Fibroblast of lung (primary cell): ENCODE data around the gene VPS11. TPM values are rescaled to one million over a fixed set of nuclear protein-coding genes. Genes with fewer than 3 reads are reported as not detected.

Experiments
- DNase-seq, 2 donors: peaks; one replicate each; pipeline versions ENCODE4 v3.0.0 to v3.0.0-alpha.2; 2010; ENCODE audit warnings: low read depth in 2 of 2
- H2AFZ ChIP-seq: 2 replicates; pipeline ENCODE4 v1.5.1; 2012; ENCODE audit warnings: low read length, control low read depth, inconsistent platforms
- H3K27ac ChIP-seq: 2 replicates; pipeline ENCODE4 v1.5.1; 2011; ENCODE audit warnings: low read length, control low read depth; ENCODE audit not compliant: insufficient read depth
- H3K27me3 ChIP-seq: 2 replicates; pipeline ENCODE4 v1.5.1; 2011; ENCODE audit warnings: mild to moderate bottlenecking, low read length; ENCODE audit not compliant: control insufficient read depth, insufficient read depth
- H3K36me3 ChIP-seq: 2 replicates; pipeline ENCODE4 v1.5.1; 2011; ENCODE audit warnings: low read length; ENCODE audit not compliant: control insufficient read depth, insufficient read depth
- H3K4me1 ChIP-seq: 2 replicates; pipeline ENCODE4 v1.5.1; 2011; ENCODE audit warnings: low read length; ENCODE audit not compliant: control insufficient read depth, insufficient read depth; ENCODE audit errors: extremely low read depth
- H3K4me2 ChIP-seq: 2 replicates; pipeline ENCODE4 v1.5.1; 2011; ENCODE audit warnings: low read length, control low read depth; ENCODE audit not compliant: insufficient read depth; ENCODE audit errors: extremely low read depth
- H3K4me3 ChIP-seq, 4 experiments: fragments of 200-600 bp in 1 of 4; sonication (generic) in 1 of 4; replicated peaks in 1 of 4; 2 replicates each; pipeline ENCODE4 v1.5.1; 2011 to 2016; ENCODE audit warnings: low read length in 4 of 4, low read depth in 3 of 4, mild to moderate bottlenecking in 3 of 4, control low read depth in 2 of 4, inconsistent platforms in 1 of 4, mixed read lengths in 1 of 4; ENCODE audit not compliant: insufficient read depth in 1 of 4; ENCODE audit errors: control extremely low read depth in 1 of 4
- H3K79me2 ChIP-seq: 2 replicates; pipeline ENCODE4 v1.5.1; 2012; ENCODE audit warnings: mild to moderate bottlenecking, low read length, inconsistent platforms; ENCODE audit not compliant: control insufficient read depth, insufficient read depth
- H3K9ac ChIP-seq: 2 replicates; pipeline ENCODE4 v1.5.1; 2011; ENCODE audit warnings: mild to moderate bottlenecking, low read length, control low read depth; ENCODE audit not compliant: insufficient read depth
- H3K9me3 ChIP-seq: 2 replicates; pipeline ENCODE4 v1.5.1; 2012; ENCODE audit warnings: low read depth, low read length; ENCODE audit not compliant: control insufficient read depth, insufficient read depth
- H4K20me1 ChIP-seq: 2 replicates; pipeline ENCODE4 v1.5.1; 2011; ENCODE audit warnings: low read length; ENCODE audit not compliant: control insufficient read depth, insufficient read depth; ENCODE audit errors: extremely low read depth
- CTCF ChIP-seq, 2 donors: IDR thresholded peaks in 1 of 2; conservative IDR thresholded peaks in 1 of 2; 1 replicate in 1 of 2; 2 replicates in 1 of 2; pipeline ENCODE4 v1.5.1; 2011 to 2012; ENCODE audit warnings: low read length in 2 of 2, control low read depth in 1 of 2, inconsistent platforms in 1 of 2, low read depth in 1 of 2, mild to moderate bottlenecking in 1 of 2
- EZH2 ChIP-seq: IDR thresholded peaks from 2 replicates; pipeline ENCODE4 v1.5.1; 2012; ENCODE audit warnings: low read length, control low read depth, mild to moderate bottlenecking; ENCODE audit errors: missing control alignments
- polyA plus RNA-seq, 2 donors: library from polyadenylated mRNA; depleted of rRNA in 1 of 2; stranded (reverse) in 1 of 2; unstranded in 1 of 2; fragments of >200 nt; gene quantifications; 2 replicates each; pipeline ENCODE4 v1.2.1, GENCODE V29; 2011 to 2012; ENCODE audit warnings: missing spikeins in 1 of 2
- total RNA-seq: library from RNA; depleted of rRNA; stranded (reverse); fragments of >200 nt; gene quantifications from 2 replicates; pipeline ENCODE4 v1.2.1, GENCODE V29; 2014

Gene VPS11
- total and polyA plus RNA-seq, 2 donors (not counting 1 experiment from before 2014, with no cell fraction given): 9.1 to 34.3 TPM

DNA sequence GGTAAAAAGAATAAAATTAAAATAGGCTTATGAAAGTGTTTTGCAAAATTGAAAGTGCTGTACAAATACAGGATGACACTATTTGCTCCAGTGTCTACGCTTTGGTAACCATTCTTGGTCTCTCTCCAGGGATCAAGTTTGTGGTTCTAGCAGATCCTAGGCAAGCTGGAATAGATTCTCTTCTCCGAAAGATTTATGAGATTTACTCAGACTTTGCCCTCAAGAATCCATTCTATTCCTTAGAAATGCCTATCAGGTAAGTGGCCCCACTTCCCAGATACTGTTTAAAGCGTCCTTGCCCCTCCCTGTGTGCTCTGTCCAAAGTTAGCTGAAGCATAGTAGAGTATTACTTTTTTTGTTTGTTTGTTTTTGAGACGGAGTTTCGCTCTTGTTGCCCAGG lies 46.0 kb upstream of the VPS11 start:
- Histone ChIP-seq H2AFZ (no peak overlapping the region), H3K27me3 (no peaks in the 10 kb centered on the region), H3K27ac (no peak overlapping the region), H3K4me2 (no peak overlapping the region), H3K79me2 (peaks cover 46% of the 10 kb centered on the region), H3K36me3 (peaks cover 16% of the 10 kb centered on the region), H3K4me3 (no peak overlapping the region), H3K9ac (no peak overlapping the region), H3K9me3 (no peaks in the 10 kb centered on the region), H4K20me1 (no peaks in the 10 kb centered on the region), H3K4me1 (peaks cover 4% of the 10 kb centered on the region)
- DNase-seq: no peak
- TF ChIP-seq EZH2 (no peak), CTCF (conservative IDR thresholded peaks at IDR 0.05 in 1 of 2, IDR thresholded peaks at IDR 0.05 in 1 of 2; ENCODE audit: low read depth in 1 of 2, low read length in 2 of 2) (no peak)

DNA sequence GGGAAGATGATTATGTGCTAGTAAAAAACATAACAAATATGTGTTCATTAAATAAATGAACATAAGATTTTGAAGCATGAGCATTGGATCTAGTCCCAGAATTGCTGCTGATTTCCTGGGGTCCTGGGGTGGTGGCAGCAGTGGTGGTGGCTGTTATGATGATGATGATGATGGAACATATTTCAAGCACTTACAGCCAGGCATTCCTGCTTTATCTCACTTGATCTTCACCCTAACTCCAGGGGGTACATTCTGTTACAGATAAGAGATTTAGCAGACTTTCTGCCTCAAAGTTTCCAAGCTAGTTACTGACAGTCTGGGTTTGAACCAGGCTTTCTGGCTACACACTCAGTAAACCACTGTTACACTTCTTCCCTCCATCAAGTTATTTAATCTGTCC lies 43.9 kb upstream of the VPS11 start:
- H3K4me3 ChIP-seq: no peak overlapping the region
- TF ChIP-seq CTCF (conservative IDR thresholded peaks at IDR 0.05 in 1 of 2, IDR thresholded peaks at IDR 0.05 in 1 of 2; ENCODE audit: low read depth in 1 of 2, low read length in 2 of 2) (no peak), EZH2 (no peak)
- H3K9me3 ChIP-seq: no peaks in the 10 kb centered on the region
- no peaks in the 10 kb centered on the region for H4K20me1 ChIP-seq
- no peak overlapping the region for H2AFZ ChIP-seq
- no peak overlapping the region for H3K27ac ChIP-seq
- H3K36me3 ChIP-seq: peaks cover 18% of the 10 kb centered on the region
- peaks cover 4% of the 10 kb centered on the region for H3K4me1 ChIP-seq
- H3K27me3 ChIP-seq: no peaks in the 10 kb centered on the region
- H3K4me2 ChIP-seq: no peak overlapping the region
- no peak overlapping the region for H3K9ac ChIP-seq
- DNase-seq: peak in 1 of 2 donors; percentile 49
- H3K79me2 ChIP-seq: peaks cover 30% of the 10 kb centered on the region

DNA sequence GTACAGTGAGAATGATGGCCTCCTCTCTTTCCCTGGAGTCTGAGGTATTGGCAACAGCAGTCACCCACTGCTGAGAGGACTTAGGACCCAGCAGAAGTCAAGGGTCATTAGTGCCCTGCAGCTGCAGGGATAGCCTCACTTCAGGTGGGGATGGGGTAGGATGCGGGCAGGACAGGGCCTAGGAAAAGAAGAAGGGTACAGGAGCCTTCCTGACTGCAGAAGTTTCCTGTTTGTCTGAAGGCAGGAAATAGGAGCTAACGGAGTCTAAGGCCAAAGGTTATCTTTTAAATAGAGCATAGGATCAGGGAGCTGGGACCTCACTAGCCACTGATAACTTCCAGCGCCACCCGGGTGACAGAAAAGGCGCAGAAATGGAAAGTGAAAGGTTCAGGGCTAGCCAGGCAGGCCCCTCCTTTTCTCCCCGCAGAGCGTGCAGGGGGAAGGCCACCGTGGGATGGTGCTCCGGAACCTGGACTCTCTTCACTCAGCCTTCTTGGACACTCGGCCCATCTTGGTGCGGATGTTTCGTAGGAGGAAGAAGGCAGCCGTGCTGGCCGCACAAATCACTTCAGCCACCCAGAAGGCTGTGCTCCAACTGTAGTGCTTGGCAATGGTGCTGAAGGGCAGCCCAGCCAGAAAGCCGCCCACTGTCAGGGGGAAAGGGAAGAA lies 43.1 kb upstream of the VPS11 start:
- H3K79me2 ChIP-seq: peaks cover 22% of the 10 kb centered on the region
- DNase-seq: no peak
- H3K27me3 ChIP-seq: no peaks in the 10 kb centered on the region
- no peak overlapping the region for H3K9ac ChIP-seq
- no peak overlapping the region for H3K4me3 ChIP-seq
- no peak overlapping the region for H3K27ac ChIP-seq
- no peak overlapping the region for H2AFZ ChIP-seq
- H4K20me1 ChIP-seq: no peaks in the 10 kb centered on the region
- peaks cover 4% of the 10 kb centered on the region for H3K4me1 ChIP-seq
- no peaks in the 10 kb centered on the region for H3K9me3 ChIP-seq
- no peak for TF ChIP-seq EZH2
- no peak for TF ChIP-seq CTCF (conservative IDR thresholded peaks at IDR 0.05 in 1 of 2, IDR thresholded peaks at IDR 0.05 in 1 of 2; ENCODE audit: low read depth in 1 of 2, low read length in 2 of 2)
- H3K4me2 ChIP-seq: no peak overlapping the region
- peaks cover 18% of the 10 kb centered on the region for H3K36me3 ChIP-seq
